ENCODE data around the gene PRKAR1B.

PRKAR1B gene

GRCh38 chr7:741850-742249 is 14.8 kb upstream of the PRKAR1B start:
- DNase-seq (ENCODE audit: low read depth in 1 of 2, low spot score in 1 of 2): no peak

DNA sequence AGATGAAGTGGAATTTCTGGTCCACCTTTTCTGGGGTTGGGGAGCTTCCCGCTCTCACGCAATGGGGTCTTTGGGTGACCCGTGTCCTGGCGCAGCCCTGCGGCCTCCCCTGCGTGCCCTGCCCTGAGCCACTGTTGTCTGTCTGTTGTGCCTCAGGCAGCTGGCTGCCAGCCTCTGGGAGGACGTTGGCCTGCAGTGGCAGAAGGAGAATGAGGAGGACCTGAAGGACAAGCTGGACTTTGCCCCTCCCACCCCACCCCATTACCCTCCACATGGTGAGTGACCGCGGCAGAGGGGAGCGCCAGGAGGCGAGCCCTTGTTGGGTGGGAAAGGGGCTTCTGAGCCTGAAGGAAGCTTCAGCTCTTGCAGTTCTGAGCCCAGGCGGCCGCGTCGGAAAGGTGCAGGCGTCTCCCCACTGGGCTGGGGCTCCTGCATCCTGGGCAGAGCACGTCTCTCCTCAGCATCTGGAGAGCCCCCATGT is 14.2 kb upstream of the PRKAR1B start:
- no peak for DNase-seq (ENCODE audit: low read depth in 1 of 2, low spot score in 1 of 2)

GRCh38 chr7:739983-740942 is 13.2 kb upstream of the PRKAR1B start:
- no peak for DNase-seq (ENCODE audit: low read depth in 1 of 2, low spot score in 1 of 2)

GRCh38 chr7:739455-739982 is 12.4 kb upstream of the PRKAR1B start:
- DNase-seq (ENCODE audit: low read depth in 1 of 2, low spot score in 1 of 2): no peak

GRCh38 chr7:738723-739454 is 11.8 kb upstream of the PRKAR1B start:
- no peak for DNase-seq (ENCODE audit: low read depth in 1 of 2, low spot score in 1 of 2)

- DNase-seq (ENCODE audit: low read depth in 1 of 2, low spot score in 1 of 2): no peak
These were observed 11.2 kb upstream of the PRKAR1B start for GRCh38 chr7:738241-738640.

DNA sequence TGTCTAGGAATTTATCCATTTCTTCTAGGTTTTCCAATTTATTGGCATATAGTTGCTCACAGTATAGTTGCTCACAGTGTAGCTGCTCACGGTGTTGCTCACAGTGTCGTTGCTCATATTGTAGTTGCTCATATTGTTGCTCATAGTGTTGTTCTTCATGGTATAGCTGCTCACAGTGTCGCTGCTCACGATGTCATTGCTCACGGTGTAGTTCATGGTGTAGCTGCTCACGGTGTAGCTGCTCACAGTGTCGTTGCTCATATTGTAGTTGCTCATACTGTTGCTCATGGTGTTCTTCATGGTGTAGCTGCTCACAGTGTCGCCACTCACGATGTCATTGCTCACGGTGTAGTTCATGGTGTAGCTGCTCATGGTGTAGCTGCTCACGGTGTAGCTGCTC is 7.7 kb upstream of the PRKAR1B start:
- DNase-seq (ENCODE audit: low read depth in 1 of 2, low spot score in 1 of 2): no peak

- no peak for DNase-seq (ENCODE audit: low read depth in 1 of 2, low spot score in 1 of 2)
These were observed 7.1 kb upstream of the PRKAR1B start for GRCh38 chr7:734214-734613.

- DNase-seq (ENCODE audit: low read depth in 1 of 2, low spot score in 1 of 2): no peak
These were observed 5.5 kb upstream of the PRKAR1B start for GRCh38 chr7:732556-732955.

DNA sequence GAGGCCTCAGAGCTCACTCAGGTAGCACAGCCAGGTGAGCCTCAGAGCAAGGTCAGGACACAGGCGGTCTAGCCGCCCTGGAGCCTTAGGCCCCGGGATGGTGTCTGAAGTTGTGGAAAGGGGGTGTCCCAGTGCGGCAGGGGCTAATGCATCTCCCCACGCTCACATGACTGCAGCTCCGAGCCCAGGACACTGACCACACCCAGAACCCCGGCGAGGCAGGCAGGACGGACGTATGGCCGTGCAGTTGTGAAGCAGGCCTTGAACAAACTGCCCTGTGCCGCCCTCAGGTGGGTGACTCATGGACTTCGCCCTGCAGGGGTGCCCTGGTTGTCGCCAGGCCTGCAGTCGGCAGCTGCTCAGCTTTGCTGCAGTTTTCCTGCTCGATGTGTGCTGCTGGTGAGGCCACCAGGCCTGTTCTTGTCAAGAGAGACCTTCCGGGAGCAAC is 5.0 kb upstream of the PRKAR1B start:
- DNase-seq (ENCODE audit: low read depth in 1 of 2, low spot score in 1 of 2): no peak

DNA sequence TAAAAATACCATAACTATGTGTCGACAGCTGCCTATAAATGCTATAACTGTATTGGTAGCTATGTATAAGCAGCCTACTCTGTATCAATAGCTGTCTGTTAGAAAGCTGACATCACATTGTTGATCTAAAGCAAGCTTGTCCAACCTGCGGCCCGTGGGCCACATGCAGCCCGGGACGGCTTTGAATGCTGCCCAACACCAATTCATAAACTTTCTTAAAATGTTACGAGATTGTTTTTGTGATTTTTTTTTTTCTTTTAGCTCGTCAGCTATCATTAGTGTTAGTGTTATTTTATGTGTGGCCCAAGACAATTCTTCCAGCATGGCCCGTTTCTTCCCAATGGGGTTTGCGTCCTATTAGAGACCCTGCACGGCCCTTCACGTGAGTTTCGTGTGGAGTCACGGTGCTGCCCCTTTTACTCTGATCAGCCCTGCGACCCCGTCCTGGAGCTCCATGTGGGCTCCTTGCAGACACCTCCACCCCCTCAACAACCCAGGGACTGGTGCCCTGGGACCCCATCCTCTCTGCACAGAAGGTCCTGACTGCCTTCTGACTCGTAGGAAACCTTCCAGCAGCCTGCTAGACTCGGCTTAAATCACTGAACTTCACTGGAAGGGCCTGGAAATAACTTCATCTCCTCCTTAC is 4.5 kb upstream of the PRKAR1B start:
- no peak for DNase-seq (ENCODE audit: low read depth in 1 of 2, low spot score in 1 of 2)

GRCh38 chr7:730501-731439 is 3.7 kb upstream of the PRKAR1B start:
- DNase-seq (ENCODE audit: low read depth in 1 of 2, low spot score in 1 of 2): no peak

DNA sequence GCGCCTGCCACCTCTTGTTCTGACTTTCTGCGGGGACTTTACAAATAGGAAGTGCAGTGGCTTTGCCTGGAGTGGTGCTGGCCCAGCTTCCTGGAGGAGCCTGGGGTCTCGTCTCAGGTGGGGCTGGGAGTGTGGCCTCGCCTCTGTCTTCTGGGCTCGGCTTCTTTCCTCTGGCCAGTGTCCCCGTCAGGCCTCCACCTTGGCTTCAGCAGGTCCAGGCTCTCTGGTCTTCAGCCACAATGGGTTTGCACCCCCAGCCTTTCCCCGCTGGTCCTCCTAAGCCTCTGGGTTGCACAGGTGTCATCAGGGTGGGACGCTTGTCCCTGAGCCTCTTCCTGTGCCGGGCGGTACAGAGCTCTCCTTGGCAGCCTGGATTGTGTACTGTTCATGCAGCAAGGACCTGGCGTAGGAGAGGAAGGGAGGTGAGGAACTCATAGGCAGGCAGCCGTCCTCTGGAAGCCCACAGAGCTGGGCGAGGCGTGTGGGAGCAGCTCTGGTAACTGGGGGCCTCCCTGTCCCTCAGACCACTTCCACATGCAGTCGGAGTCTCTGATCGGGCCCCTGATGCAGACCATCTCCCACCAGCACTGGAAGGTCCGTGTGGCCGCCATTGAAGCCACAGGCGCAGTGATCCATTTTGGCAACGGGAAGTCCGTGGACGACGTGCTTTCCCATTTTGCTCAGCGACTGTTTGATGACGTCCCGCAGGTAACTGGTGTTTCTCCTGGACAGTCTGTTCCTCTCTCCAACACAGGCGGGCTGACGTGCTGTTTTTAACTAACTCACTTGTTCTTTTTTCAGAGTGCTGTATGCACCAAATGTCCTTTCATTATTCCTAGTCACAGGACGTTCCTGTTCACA is 2.3 kb upstream of the PRKAR1B start:
- DNase-seq (ENCODE audit: low read depth in 1 of 2, low spot score in 1 of 2): no peak

- DNase-seq (ENCODE audit: low read depth in 1 of 2, low spot score in 1 of 2): no peak
These were observed 1.5 kb upstream of the PRKAR1B start for GRCh38 chr7:728602-729001.

GRCh38 chr7:727806-728460 is 852 bp upstream of the PRKAR1B start:
- no peak for DNase-seq (ENCODE audit: low read depth in 1 of 2, low spot score in 1 of 2)

- DNase-seq (ENCODE audit: low read depth in 1 of 2, low spot score in 1 of 2): no peak
These were observed 302 bp downstream of the PRKAR1B start for GRCh38 chr7:726854-727103.

- DNase-seq (ENCODE audit: low read depth in 1 of 2, low spot score in 1 of 2): peak; percentile 60 to 81
These were observed 812 bp downstream of the PRKAR1B start, which contains the start of gene DNAAF5 for GRCh38 chr7:726084-726853. Gene DNAAF5, plus strand, starts transcription at chr7:726699. Its CDS starts 22 bp downstream, at chr7:726721.

Data from activated T-helper 1 cell treated with anti-CD3 and anti-CD28 coated beads, Interleukin-2, amount 50 U/mL, for 16 hours (primary cell).